HG02678 (cell line): ENCODE results near the gene GAB1.

ENCODE experiments used
- ATAC-seq: cut with Tn5 transposase; IDR thresholded peaks from one replicate; pipeline ENCODE4 v1.9.1; 2021; ENCODE audit warnings: mild to moderate bottlenecking, moderate library complexity; ENCODE audit not compliant: unreplicated experiment

Gene GAB1

DNA sequence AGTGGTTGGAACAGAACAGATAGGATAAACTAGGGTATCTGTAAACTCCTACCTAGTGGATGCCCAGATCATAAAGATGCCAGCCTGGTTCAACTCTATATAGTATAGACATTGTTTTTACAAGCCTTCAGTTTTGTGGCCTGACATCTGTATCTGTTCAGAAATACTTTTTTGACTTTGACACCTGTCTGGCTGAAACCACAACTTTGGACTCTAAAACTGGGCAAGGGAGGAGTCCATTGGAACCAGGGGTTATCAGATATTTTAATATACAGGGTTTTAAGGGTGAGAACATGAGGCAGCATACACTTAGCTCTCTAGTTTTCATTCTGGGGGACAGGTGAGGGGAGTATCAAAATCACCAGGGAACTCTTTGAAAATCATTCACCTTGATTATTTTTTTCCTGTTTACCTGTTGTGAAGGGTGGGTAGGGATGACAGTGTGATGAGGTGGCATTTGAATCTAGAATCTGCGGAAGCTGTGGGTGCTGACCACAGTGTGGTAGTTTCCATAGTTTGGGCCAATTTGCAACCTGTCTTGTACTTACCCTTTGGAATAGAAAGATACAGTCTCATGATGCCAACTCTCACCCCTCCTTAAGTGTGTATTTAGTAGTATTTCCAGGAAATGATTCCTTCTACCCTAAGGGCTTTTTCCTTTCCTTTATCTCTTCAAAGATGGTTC is 20.6 kb downstream of the GAB1 start:
- peak; percentile 27 for ATAC-seq

DNA sequence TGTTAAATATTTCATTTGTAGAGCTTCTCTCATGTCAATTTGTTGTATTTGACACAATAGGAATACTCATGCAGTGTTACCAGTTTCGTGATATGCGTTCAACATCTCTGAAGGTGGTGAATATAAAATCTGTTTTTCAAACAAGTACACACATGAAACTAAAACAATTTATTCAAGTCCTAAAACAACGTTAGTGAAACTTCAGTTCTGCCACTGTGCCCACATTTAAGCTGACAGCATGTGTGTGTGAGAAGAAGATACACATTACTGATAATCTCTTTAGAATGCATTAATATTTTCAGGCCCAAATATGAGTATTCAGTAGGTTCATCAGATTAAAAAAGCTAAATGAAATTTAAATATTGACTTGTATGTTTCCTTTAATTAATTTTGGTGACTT is 21.7 kb downstream of the GAB1 start:
- no peak for ATAC-seq

DNA sequence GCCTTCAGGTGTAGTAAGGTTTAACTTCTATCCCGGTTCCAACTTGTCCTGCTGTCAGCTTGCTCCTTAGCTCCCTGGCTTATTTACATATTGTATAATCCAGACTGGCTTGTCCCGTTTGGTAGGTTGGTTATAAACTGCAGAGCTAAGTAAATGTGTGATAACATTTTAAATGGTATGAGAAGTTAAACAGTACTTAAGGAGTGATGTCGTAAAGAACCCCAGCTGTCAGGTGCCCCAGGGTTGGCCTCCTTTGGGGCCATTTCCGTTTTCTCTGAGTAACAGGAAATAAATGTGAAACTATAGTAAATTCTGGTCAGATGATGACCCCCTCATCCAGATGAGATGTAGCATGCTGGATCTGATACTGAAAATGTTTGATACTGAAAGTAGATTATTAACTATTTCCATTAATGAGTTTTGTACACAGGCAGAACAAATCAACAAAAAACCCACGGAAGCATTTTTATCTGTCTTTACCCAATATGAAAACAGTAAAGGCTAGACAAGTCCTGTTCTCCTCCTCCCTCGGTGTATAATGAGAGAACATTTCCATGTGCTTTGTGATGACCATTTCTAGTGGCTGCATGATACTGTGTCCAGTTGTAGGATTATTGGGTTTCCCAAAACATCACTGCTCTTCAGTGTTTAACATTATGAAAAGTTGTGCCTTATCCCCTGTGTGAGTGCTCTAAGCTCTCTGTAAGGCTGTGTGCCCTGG is 22.4 kb downstream of the GAB1 start:
- peak; percentile 70 for ATAC-seq

DNA sequence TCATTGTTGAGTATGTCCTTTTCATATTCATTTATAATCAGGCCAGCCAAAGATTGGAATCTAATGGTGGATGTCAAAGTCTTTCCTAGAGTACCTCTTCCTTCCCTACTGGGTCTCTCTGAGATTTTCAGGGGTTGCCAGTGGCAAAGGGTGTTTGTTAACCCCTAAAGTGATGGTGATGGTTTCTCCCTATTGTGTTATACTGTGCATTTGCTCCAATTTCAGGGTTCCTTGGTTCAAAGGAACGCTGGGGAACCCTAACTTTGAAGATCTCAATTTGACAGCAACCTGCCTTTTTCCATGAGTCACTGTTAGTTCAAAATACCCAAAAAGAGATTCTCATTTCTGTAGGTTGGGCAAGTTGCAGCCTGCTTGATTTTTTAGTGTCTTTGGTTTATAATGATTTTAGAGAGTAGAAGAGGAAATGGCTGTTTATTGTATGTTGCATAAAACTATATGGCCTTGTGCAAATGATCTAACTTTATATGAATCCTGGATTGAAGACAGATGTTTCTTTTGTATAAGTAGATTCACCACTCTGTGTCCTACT is 23.0 kb downstream of the GAB1 start:
- no peak for ATAC-seq

DNA sequence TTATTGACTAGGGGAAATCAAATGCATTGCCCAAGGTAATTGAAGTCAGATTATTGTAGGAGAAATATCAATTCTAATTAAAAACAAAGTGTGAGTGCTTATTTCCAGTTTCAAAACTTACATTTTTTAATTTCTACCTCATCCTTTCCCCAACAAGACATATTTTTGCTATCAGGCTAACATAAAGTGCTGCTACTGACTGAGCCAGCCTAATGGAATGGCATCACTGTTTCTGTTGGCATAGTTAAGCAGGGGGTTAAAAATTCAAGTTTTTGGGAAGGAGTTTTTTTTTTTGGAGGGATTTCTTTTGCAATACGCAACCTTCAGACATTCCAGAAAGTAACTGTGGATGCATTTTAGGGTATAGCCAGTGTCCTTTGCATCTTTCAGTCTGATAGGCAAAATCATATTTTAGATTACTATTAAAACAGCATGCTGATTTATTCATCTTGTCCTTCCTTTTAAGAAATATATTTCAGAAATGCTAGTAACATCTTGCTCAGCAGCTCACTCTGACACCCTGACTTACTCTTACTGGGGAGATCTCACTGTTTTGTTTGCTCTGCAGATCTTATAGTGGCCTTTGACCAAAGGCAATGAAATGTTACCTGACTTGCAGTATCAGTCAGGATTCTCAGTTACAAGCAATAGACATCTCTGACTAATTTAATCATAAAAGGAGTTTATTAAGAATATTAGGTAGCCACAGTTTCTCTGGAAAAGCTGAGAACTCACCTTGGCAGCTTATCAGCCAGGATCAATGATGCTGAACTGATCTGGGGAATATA is 24.4 kb downstream of the GAB1 start:
- ATAC-seq = no peak

DNA sequence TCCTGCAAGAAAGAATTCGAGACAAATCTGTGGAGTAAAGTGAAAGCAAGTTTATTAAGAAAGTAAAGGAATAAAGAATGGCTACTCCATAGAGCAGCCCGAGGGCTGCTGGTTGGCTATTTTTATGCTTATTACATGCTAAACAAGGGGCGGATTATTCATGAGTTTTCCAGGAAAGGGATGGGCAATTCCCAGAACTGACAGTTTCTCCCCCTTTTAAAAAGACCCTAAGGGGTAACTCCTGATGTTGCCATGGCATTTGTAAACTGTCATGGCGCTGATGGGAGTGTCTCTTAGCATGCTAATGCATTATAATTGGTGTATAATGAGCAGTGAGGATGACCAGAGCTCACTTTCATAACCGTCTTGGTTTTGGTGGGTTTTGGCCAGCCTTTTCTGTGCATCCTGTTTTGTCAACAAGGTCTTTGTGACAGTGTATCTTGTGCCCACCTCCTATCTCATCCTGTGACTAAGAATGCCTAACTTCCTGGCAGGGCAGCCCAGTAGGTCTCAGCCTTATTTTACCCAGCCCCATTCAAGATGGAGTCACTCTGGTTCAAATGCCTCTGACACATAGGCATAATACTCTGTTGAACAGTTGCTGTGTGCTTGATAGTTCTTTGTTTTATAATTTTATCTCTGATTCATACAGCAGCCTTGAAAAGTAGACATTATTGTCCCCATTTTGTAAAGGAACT is 25.8 kb downstream of the GAB1 start:
- peak; percentile 25 for ATAC-seq

DNA sequence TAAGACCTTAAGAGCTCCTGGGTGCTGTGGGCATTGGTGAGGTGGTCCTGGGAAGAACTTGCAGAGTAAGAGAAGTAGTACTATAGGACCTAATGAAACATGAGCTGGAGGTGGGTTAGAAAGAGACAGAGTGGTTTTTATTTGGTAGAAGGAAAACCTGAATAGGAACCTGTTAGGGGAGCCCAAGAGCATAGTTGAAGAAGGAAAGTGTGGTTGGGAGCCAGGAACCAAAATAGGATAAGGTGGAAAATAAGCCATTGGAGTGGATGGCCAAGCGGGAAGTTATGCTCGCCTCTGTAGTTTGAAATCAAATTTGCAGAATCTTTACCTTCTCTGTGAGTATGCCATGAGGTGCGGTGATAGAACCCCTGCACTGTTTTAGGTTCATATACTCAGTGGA is 26.7 kb downstream of the GAB1 start:
- no peak for ATAC-seq

DNA sequence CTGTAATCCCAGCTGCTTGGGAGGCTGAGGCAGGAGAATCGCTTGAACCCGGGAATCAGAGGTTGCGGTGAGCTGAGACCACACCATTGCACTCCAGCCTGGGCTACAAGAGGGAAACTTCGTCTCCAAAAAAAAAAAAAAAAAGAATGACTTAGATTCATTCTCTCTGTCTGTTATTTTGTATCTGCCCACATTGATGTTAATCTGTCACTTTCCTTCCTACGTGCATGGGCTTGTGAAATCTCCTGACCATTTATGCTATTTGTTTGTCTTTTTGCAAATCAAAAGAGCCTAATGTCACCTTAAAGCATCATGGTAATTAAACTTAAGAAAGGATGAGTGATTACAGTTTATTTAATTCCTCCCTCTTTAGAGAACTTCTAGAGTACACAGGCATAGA is 27.4 kb downstream of the GAB1 start:
- ATAC-seq = no peak

DNA sequence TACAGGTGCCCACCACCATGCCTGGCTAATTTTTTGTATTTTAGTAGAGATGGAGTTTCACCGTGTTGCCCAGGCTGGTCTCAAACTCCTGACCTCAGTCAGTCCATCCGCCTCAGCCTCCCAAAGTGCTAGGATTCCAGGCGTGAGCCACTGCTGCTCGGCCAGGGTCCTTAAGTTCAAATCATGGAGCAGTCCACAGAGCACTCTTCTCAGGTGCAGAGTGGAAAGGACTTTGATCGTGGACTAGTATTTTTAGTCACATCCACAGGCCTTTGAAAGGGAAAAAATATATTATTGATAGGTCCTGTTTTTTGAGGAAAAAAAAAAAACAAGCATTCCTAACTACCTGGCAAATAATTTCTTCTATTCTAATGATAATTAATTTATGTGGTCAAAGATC is 31.2 kb downstream of the GAB1 start:
- ATAC-seq = no peak

DNA sequence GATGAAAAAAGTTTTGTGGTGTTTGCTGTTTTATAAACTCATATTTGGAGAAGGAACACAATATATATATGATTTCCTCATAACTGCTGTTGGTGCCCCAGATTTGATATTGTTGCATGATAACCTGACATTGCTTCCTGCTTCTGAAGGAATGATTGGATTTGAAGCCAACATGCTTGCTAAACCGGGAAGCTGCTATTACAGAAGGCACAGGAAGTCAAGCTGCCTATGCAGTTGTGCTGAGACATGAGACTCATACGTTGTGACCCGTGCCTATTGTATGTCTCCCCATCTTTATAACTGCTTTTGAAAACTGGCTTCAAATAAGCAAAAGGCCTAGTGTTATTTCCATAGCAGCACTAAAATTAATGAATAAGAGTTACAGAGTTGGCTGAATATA is 32.9 kb downstream of the GAB1 start:
- ATAC-seq = no peak

DNA sequence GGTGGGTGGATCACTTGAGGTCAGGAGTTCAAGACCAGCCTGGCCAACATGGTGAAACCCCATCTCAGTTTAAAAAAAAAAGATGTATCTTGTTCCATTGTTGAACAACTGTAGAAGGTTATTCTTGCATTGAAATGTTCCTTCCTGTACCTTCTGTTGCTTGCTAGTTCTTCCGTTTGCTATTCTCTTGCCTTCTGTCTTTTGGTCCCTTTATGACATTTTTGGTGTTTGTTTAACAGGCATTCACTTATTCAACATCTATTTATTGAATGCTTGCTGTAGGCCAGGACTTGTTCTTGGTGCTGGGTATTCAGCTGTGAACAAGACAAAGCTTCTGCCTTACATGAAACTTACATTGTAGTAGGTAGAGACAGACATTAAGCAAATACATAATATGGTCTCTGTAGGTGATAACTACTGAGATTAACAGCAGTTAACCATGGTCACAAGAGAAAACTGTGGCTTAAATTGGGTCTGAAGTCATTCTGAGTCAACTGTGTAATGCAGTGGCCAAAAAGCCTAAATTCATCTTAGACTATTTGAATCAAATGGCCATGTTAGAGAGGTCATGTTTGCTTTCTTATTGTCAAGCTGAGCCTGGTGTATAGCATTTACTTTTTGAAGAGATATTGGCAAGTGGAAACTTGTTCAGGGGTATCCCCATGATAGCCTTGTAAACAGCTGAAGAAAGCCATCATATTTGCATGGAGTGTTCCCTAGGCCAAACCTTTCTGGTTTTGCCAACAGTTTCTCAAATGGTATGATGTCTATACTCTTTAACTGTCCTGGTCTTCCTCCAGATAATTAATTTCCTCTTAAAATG is 35.6 kb downstream of the GAB1 start:
- peak; percentile 62 for ATAC-seq

DNA sequence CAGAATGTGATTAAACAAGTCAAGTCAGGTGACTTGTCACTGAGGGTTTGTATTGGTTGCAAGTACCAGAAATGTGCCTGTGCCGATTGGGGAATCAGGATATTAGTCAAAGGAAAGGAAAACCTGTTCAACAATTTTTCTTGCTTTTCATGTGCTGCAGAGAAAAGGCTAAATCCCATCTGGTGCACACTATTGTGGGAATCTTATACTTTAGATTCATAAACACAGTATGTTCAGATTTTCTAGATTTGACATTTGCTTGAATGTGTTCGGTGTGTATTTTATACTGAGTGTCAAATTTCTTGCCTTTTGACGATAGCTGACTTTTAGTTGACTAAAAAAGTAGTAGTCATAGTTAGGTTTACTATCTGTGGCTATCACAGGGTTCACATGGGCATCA is 37.6 kb downstream of the GAB1 start:
- no peak for ATAC-seq

DNA sequence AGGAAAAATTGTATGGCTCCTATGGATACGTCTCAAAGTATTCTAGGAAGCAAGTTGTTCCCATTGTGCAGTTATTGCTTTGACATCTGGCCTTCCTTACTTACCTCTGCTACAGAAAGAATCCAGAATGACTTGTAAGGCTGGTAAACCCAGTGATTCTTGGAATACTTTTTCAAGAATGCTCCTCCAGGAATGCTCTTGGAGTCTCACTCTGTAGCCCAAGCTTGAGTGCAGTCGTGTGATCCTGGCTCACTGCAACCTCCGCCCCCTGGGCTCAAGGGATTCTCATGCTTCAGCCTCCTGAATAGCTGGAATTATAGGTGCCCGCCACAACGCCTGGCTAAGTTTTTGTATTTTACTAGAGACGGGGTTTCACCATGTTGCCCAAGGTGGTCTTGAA is 38.1 kb downstream of the GAB1 start:
- ATAC-seq = no peak

DNA sequence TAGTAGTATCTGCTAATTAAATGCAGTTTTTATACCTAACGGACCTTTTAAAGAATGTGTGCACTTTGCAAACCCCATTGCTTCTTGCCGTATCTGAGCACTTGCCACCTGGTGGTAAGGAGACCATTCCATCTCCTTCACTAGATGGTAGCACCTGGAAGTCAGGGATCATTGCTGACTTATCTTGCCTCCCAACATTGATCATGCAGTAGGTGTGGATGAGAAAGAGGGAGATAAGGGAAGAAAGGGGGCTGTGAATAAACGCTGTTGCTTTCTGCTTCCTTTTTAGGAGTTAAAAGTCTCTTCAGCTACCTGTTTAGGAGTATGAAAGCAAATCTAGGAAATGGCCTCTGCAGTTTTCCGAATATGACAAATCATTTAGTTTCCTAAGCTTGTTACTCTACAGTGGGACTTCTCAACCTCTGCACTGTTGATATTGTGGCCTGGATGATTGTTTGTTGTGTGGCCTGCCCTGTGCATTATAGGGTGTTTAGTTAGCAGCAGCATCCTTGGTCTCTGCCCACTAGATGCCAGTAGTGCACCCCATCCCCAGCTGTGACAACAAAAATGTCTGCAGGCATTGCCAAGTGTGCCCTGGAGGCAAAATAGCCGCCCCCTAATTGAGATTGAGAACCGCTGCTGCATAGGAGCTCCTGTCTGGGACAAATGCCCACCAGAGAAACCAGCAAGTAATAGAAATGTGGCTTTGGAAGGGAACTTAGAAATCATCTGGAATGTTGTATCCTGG is 38.8 kb downstream of the GAB1 start:
- ATAC-seq = peak; percentile 32

DNA sequence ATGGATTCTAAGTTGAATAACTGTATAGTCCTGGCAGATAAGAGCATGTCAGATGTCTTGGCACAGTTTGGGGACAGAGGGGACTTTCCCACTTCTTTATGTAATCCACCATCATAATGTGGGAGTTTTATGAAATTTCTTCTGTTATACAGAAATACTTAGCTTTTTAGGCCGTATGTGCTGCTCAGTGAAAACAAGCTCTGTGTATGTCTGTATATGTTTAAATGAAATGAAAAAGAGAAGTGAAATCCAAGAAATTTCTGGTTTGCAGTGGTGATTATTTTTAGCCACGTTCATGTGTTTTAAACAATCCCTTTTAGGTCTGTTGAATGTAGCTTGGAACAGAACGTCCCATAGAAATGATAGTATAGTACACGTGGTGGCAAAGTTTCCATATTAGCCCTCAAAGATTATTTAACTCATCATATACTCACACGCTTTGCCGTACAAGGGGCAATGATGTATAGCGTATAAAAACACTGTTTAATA is 41.0 kb downstream of the GAB1 start:
- ATAC-seq = peak; percentile 53

DNA sequence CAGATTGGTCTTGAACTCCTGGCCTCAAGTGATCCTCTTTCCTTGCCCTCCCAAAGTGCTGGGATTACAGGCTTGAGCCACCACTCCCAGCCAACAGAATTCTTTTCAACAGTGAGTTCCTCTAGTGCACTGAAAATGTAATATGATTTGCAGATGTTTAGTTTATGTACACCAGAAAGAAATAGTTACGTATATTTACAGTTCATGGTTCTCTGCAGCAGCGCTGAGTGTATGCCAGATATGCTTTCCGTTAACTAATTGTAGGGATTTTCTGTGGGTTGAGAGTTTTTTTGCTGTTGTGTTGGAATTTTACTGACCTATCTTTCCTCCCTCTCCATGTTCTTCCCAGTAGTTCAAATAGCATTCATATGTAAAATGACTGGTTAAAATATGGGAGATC is 44.0 kb downstream of the GAB1 start:
- no peak for ATAC-seq

DNA sequence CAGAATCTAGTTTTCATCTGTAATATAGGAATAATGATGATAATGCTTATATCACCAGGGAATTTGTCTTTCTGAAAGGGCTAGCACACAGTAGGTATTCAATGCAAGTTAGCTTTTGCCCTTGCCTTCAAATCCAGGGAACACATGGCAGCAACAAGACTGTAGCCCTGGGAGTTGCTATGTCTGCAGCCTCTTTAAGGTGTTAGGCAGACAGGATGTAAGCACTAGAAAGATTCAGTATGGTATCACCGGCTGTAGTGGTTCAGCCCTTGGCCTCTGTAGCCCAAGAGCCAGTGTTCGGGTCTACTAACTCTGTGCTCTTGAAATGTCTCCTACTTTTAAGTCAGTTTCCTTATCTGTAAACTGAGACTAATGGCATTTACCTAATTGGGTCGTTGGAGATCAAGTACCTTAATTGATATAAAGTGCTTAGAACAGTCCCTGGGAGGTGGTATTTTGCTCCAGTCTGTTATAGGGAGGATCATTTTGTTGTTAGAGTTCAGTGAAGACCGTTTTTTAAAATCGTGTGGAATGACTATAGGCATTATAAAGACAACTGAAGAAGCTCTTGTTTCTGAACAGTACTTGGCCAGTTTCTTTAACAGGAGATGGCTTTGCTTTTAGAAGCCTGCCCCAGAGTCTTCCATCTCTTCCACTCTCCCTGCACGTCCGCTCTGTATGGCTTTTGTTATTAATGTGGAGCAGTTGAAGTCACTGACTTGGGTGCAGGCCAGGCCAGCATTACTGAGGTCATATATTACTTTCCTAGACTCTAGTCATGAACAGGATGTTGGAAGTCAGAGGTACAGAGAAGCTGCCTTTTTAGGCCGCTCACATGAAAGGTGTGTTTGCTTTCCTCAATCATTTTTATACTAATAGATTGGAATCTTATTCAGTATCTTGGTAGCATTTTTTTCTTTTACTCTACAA is 44.8 kb downstream of the GAB1 start:
- ATAC-seq = peak; percentile 46

DNA sequence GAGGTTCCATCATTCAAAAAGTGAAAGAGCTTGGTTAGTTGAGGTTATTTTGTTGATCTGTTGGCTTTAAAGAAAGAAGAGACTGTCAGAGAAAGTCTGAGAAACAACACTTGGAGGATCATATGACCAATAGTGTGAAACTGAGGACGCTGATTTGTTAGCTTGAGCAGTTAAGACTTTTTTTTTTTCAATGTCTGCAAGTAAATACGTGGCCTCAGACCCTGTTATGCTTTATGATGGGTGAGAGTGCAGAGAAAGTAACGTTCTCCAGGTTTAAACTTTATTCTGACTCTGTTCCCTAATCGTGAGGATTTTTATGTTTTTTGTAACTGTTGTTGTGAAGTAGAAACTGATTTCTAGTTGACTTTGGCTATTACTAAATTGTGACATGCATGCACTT is 45.9 kb downstream of the GAB1 start:
- peak; percentile 16 for ATAC-seq
